ENCODE data around the gene GLUD1.
"Not testable (repeated sequence)": the region's sequence is repeated elsewhere in the genome, so short reads cannot be mapped to it uniquely, and the experiment has no call there.

Gene GLUD1

DNA sequence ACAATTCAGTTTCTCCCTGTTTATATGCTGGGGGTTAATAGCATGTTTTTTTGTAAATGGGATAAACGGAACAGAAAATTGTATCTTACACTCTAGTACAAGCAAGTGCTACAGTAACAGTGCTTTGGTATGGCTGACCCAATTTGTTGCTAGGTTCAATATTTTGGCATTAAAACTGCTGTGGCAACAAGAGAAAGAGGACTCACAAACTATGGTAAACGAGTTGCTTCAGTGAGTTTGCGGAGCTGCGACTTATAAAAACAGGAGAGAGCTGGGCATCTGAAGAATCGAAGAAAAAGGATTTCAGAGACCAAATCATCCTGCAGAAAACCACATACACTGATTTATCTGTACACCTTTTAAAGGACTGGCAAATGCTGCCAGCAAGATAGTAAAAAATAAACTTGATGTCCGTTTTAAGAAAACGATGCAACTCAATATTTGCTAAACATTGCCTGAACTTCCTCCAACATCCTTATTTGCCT lies 2.2 kb downstream of the GLUD1 start:
- DNase-seq (ENCODE audit: low read depth, low spot score), result no peak

DNA sequence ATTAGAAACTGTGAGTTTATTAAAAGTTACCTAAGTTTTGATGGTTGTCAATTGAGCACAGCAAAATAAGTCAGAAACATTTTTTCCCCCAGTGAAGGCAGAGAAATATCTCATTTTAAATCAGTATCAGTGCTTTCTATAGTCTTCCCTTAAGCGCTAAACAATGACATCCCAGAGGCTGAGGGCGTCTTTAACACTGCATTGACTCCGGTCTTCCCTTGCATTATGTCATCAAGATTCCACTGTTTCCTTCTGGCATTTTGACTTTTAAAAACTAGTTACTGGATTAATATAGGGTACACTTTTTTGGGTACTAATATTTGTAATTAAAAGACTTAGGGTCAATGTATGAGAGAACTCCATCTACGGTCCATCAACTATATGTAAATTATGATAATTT lies 3.9 kb downstream of the GLUD1 start:
- H3K27ac ChIP-seq, result no peak overlapping the region
- no peak for DNase-seq (ENCODE audit: low read depth, low spot score)

More for the DNA sequence above, 2.2 kb downstream of the GLUD1 start:
- H3K27ac ChIP-seq, result peak overlapping the region; percentile 93

DNA sequence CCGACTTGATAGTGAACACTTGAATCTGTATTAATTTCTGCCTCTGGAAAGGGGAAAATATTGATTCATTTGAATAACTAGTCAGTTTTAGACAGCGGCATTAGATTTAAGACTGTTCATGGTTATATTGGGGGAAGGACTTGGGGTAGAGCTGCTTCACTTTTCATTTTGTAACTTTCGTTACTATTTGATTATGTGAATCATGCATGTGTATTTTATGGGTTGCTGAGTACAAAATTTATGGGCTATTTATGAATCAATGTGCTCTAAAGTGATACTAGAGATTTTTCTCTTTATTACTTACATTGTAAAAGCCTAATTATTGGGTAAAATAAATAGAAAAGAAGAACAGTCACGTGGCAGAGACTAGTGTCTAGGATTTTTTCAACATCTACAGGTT lies 4.9 kb downstream of the GLUD1 start:
- DNase-seq (ENCODE audit: low read depth, low spot score), result no peak
- no peak overlapping the region for H3K27ac ChIP-seq

DNA sequence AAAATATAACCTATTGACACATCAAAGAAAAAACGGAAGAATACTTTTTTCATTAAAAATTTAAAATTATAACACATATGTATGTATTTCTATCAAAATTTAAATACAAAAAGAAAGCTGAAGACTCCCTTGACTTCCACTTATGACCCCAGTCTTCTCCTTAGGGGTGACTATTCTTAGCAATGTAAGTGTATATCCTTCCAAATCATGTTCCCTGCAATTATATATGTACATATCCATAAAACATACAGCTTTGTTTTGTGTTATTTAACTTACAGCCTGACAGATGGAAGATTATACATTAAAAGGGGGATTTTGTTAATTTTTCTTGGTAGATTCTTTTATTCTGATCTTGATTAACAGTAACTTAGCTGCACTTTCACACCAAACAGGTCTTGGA lies 9.1 kb downstream of the GLUD1 start:
- peak overlapping the region; percentile 85 for H3K27ac ChIP-seq
- no peak for DNase-seq (ENCODE audit: low read depth, low spot score)

DNA sequence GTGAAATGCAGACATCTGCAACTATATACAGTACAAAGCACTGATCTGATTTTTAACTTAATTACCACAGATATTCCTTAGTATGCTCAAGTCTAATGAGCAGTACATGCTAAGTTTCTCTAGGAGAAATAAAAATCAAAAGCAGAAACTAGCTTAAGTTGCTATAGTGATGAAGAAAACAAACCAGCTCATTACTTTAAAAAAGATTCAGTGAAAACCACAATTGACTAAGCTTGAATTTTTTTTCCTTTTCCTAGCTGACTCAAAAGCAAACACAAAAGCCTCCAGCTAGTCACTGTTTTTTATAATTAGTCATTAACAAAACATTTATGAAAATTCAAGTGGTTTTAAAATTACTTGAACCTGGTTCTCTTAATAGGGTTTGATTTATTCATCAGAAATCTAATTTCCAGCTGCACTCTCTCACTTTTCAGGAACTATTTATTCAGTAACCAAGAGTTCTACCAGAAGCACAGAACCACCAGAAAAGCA lies 10.3 kb downstream of the GLUD1 start:
- peak; percentile 58 for DNase-seq (ENCODE audit: low read depth, low spot score)
- peak overlapping the region; percentile 85 for H3K27ac ChIP-seq

DNA sequence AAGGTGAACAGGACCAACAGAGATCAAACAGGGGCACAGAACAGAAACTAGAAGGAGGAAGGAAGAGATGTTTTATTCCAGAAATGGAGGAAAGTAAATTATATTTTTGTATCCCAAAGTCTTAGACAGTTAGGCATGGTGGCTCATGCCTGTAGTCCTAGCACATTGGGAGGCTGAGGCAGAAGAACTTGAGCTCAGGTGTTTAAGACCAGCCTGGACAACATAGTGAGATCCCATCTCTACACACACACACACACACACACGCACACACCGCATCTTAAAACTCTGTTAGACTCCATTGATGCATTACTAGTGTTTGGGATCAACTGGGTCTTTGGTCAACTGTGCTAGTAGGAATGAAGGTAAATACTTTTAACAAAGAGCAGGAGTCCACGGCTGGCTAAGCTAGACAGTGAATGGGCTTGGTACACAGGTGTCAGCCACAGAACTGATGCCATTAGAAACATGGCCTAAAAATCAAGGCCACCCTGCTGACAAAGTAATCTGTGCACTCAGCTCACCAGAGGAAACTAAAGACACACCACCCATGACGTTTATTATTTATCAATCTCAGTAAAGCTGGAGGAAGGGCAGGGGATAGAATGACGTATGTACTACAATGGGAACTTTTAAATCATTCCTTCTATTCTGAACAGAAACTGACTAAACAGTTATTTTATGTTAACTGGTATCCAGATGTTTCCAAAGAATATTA lies 10.9 kb downstream of the GLUD1 start:
- peak overlapping the region; percentile 85 for H3K27ac ChIP-seq
- peak; percentile 52 for DNase-seq (ENCODE audit: low read depth, low spot score)

DNA sequence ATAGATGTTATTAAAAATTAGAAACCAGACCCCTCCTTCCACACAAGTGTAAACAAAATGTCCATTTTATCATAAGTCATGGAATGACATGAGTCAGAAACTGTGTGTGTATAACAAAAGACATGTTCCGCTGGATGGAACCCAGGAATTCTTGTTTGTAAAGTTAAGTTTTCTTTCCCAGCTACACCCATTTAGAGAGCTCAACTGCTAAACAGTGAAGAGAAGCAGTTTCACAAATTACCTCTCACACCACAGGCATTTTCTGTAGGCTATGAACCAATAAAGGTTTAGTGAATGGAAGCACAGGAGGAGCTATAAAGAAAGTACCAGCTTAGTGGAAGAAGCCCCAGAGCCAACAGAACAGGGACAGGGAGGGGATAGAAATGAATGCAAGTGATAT lies 12.4 kb downstream of the GLUD1 start:
- peak; percentile 79 for DNase-seq (ENCODE audit: low read depth, low spot score)

DNA sequence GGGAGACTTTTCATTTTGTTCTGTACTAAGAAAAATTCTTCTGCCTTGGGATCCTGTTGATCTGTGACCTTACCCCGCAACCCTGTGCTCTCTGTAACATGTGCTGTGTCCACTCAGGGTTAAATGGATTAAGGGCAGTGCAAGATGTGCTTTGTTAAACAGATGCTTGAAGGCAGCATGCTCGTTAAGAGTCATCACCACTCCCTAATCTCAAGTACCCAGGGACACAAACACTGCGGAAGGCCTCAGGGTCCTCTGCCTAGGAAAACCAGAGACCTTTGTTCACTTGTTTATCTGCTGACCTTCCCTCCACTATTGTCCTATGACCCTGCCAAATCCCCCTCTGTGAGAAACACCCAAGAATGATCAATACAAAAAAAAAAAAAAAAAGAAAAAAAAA lies 13.1 kb downstream of the GLUD1 start:
- peak overlapping the region; percentile 85 for H3K27ac ChIP-seq
- DNase-seq (ENCODE audit: low read depth, low spot score), result not testable (repeated sequence)

More for the DNA sequence above, 12.4 kb downstream of the GLUD1 start:
- peak overlapping the region; percentile 85 for H3K27ac ChIP-seq

DNA sequence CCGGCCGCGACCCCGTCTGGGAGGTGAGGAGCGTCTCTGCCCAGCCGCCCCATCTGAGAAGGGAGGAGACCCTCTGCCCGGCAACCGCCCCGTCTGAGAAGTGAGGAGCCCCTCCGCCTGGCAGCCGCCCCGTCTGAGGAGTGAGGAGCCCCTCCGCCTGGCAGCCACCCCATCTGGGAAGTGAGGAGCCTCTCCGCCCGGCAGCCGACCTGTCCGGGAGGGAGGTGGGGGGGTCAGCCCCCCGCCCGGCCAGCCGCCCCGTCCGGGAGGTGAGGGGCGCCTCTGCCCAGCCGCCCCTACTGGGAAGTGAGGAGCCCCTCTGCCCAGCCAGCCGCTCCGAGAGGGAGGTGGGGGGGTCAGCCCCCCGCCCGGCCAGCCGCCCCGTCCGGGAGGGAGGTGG lies 14.0 kb downstream of the GLUD1 start:
- DNase-seq (ENCODE audit: low read depth, low spot score); H3K27ac ChIP-seq: not testable (repeated sequence)

DNA sequence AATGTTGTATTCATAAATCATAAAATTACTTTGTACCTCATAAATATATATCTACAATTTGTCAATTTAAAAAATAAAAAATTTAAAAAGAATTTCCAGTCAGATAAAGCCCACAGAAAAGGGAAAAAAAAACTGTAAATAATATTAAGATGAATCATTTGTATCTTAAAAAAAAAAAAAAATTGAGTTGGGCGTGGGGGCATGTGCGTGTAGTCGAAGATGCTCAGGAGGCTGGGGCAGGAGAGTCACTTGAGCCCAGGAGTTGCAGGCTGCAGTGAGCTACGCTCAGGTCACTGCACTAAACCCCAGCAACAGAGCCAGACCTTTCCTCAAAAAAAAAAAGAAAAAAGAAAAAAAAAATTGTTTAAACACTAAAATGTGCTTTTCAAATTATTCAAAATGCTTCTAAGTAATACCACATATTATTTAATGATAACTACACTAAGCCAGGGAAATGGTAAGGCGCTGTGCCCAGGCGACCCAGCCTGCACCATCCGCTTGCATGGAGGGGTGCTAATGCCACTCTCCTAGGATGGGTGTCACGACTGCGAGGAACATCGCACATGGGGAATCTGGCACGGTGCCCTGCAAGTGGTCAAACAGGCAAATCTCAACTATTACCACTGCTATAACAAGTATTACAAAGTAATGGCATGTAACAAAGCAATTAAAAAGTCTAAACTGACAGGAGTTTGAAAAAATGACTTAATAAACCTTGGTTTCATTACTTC lies 15.4 kb downstream of the GLUD1 start:
- no peak overlapping the region for H3K27ac ChIP-seq
- no peak for DNase-seq (ENCODE audit: low read depth, low spot score)

DNA sequence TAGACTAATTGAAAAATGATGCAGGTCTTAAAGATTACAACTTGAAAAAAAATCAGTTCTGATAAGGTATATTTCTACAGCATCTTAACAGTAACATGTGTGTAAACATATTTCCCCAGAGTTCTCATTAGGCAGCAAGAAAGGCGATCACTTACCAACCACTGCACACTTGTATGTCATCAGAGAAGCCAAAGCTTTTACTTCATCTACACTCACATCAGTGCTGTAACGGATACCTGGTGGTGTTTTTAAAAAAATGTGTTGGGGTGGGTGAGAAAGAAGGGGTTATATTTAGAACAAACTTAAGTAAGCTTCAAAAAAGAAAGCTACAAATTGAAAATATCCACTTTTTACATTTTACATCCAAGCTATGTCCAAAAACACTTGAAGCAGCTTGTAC lies 18.2 kb downstream of the GLUD1 start:
- H3K27ac ChIP-seq; DNase-seq (ENCODE audit: low read depth, low spot score): not testable (repeated sequence)

DNA sequence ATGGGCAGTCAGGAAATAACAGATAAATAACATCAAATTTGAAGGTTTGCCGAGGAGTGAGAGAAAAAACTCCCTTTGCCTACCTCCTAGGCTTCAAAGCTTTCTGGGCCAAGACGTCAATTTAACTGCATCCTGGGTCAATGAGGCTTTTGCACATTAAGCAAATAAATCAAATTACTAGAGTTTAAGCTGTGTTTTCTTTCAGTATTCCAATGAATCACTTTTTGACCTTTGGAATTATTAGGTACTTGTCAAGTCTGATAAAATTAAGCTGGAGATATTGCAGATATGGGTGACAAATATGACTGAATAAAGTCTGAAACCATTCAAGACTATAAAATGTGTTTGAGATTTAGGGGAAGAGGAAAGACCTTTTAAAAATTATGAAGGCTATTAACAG lies 22.2 kb downstream of the GLUD1 start:
- no peak for DNase-seq (ENCODE audit: low read depth, low spot score)
- no peak overlapping the region for H3K27ac ChIP-seq

DNA sequence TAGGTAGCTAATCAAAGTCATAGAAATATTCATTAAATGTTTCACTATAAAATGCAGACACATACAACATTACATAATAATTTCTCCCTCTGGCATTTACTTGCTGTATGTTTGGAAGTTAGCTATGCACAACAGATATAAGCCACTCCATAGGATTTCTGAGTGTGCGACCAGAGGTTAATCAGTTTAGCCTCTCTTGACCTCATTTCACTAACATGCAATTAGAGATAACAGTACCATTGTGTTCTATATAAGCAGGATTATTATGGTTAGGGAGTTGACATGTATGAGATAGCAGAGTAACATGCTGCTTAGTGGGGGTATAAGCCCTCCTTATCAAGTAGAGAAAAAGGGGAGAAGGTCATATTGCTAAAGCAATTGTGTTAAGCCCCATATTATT lies 26.4 kb downstream of the GLUD1 start:
- DNase-seq (ENCODE audit: low read depth, low spot score), result no peak
- H3K27ac ChIP-seq, result no peak overlapping the region

DNA sequence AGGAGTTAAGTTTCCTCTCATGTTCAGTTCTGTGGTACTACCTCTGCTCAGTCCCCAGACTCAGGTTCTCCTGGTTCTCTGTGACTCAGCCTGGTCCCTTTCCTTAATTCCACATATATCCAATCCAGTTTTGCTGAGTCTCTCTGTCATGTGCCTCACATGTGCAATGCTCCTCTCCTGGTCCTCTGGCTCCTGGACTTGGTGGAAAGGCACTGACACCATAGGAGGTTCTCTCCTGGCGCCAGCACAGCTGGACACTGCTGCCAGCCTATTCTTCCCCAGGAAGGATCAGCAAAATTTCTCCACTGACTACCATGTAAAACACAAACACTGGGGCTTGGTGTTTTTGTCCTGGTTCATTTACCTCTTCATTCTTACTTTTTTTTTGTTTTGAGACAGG lies 27.8 kb downstream of the GLUD1 start:
- no peak overlapping the region for H3K27ac ChIP-seq
- DNase-seq (ENCODE audit: low read depth, low spot score), result no peak

DNA sequence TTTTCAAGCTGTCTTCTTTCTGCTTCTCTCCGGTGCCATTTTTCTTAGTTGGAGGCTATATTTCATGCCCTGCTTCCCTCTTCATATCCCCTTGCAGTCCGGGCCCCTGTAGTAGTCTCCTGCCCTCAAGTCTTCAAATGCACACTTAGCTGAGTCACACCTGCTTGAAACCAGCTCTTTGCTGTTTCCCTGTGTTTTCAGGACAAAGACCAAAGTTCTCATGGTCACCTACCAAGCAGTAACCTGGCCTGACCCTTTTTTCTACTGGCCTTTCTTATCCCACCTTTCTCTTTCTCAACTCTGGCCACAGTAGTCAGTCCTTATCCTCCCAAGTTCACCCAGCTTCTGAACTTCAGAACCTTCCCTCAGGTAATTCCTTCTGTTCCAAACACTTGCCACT lies 28.5 kb downstream of the GLUD1 start:
- H3K27ac ChIP-seq, result no peak overlapping the region
- no peak for DNase-seq (ENCODE audit: low read depth, low spot score)

DNA sequence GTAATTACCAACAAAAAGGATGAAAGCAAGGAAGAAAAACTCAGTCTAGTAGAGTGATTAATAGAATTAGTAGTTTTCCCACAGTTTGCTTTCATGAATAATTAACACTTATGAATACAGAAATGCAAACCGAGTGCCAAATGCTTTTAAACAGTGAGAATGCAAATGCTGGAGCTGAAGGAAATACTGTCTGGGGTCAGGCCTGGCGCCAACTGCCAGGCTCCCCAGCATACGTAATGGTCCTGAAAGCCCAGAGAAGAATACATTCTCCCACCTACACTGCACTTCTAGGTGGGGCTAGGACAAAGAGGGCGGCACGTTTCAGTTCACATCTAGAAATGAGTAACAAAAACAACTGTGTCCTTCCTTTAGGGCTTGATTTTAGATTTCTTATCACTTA lies 30.0 kb downstream of the GLUD1 start:
- no peak overlapping the region for H3K27ac ChIP-seq
- no peak for DNase-seq (ENCODE audit: low read depth, low spot score)

DNA sequence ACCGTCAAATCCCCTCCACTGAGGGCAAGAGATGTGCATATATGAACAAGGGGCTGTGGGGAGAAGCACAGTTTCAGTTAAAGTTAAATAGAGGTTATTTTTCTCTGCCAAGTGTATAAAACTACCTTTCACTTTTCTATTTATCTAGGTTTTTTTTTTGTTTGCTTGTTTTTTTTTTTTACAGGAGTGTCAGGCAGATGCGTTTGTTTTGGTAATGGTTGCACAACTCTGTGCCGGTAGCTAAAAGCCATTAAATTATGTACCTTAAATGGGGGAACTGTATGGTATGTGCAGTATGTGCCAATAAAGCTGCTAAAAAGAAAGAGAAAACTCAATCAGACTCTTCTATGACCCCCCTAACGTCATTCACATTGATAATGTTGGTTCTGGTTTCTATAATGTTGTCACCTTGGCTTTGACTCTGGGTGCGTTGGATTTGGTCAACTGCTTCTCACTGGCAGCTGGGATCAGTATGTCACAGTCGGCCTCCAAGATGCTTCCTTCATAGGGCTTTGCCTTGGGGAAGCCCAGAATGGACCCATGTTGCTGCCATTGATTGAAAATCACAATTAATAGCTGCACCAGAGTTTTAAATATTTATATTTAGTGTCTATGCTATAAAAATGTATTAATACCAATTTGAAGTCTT lies 34.2 kb downstream of the GLUD1 start:
- H3K27ac ChIP-seq, result no peak overlapping the region
- DNase-seq (ENCODE audit: low read depth, low spot score), result no peak

DNA sequence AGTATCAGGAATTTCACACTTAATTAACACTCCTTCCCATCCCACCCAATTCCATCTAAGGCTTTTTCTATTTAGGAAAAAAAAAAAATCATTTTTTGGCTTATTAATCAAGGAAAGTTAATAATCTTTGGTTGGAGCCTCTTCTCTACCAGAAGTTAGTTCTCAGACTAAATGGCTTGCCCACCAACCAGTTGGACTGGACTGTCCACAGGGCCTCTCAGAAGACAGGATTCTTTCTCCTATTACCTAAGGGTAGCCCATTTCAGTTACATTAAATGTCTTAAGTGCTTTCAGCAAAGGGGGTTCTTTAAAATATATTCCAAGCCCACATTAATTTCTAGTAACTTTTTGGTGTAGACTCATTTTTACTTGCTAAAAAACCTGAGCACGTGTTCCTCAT lies 35.2 kb downstream of the GLUD1 start:
- DNase-seq (ENCODE audit: low read depth, low spot score), result no peak
- no peak overlapping the region for H3K27ac ChIP-seq

DNA sequence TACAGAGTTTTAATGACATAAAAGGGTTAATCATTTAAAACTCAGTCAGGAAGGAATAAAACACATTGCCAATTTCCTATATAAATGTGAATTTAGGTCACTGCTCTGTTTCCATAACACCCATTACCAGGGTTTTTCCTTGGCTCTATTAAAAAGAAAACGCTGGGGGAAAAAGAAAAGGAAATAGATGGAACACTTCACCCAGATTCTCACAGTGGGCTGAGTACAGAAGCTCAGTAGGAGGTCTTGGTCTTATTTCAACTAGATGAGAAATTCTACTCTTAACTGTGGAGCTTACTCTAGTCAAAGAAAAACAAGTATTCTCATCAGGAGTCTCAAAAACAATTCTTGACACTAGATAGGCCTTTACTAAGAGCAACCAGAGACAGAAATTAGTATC lies 36.5 kb downstream of the GLUD1 start:
- DNase-seq (ENCODE audit: low read depth, low spot score), result no peak
- H3K27ac ChIP-seq, result no peak overlapping the region

DNA sequence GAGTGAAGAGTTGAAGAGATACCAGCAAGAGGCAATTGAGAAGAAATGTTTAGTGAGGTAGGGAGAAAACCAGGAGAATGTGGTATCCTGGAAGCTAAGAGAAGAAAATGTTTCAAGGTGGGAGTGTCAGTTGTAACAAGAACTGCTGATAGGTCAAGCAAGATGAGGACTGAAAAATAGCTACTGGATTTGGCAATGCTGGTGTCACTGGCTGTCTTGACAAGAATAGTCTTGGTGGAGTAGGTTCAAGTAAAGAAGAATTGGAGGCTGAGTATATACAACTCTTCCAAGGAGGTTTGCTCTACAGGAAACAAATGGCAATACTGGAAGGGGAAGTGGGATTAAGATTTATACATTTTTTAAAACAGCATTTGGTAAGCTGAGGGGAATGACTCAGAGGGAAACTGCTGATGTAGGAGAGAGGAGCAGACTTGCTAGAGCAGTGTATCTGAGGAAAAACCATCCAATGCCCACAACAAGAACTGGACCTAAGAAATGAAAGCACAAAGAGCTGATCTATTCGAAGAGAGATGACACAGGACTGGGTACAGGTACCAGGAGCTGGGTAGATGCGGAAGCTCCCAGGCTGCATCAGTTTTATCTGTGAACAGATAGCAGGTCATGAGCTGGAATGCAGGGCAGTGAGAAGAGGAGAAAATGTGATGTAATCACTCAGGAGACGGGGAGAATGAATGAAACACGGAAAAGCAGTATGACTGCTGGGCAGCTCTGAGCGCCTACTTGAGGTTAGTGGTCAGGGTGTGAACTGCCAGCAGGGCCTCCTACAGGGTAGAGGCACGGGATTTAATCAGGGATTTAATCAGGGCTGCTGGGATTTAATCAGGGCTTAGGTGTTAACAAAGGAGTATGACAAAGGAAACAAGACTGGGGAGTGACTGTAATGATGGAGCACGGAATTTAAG lies 40.0 kb downstream of the GLUD1 start:
- peak overlapping the region; percentile 16 for H3K27ac ChIP-seq
- DNase-seq (ENCODE audit: low read depth, low spot score), result no peak
